ENCODE results near the gene TSFM. TPM values are rescaled to one million over a fixed set of nuclear protein-coding genes. Genes with fewer than 3 reads are reported as not detected.
A peak's percentile ranks its signal among the peaks of the same experiment; 100 is the strongest.

Gene TSFM
- total and polyA plus RNA-seq, 11 donors: 37.6 to 80.8 (median 45.4) TPM

DNA sequence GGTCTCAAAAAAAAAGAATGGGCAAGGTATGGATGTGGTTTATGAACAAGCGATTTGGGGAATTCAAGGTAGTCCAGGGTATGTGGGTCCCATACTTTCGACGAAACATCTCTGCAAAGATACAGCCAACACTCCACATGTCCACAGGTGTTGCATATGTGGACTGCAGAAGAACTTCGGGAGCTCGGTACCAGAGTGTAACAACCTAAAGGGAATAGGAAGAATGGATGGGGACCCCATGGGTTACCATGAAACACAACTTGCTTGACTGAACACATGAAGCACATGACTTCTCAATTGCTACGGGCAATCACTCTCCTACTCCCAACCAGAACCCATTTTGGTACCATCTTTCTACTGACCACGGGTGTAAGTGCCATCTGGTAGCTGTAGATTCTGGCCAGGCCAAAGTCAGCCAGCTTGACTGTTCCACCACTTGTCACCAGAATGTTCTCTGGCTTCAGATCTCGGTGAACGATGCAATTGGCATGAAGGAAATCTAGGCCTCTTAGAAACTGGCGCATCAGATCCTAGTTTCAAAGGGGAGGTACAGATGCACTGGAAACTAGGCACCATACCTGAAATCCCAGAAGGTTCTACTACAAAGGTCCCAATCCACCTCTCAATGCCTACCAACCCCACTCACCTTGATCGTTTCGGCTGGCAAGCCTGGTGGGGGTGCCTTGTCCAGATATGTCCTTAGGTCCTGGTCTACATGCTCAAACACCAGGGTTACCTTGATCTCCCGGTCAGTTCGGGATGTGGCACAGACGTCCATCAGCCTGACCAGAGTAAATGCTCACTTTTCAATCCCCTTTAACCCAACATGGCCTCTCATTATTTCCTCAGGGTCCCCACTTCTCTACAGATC, 31.8 kb upstream of the TSFM start:
- peaks cover 0 to 50% (median 46%) of the 10 kb centered on the region in 9 donors for H3K36me3 ChIP-seq
- intact Hi-C loops (cut with DNase I): loop anchor here in 1 of 10 donors (5.0 kb wide), 1 partner anchor 58 kb away; the partner anchor contains the start of gene OS9
- H3K27me3 ChIP-seq: no peaks in the 10 kb centered on the region
- no peak for TF ChIP-seq POLR2A (IDR thresholded peaks at IDR 0.05)
- TF ChIP-seq, protein P1, sequence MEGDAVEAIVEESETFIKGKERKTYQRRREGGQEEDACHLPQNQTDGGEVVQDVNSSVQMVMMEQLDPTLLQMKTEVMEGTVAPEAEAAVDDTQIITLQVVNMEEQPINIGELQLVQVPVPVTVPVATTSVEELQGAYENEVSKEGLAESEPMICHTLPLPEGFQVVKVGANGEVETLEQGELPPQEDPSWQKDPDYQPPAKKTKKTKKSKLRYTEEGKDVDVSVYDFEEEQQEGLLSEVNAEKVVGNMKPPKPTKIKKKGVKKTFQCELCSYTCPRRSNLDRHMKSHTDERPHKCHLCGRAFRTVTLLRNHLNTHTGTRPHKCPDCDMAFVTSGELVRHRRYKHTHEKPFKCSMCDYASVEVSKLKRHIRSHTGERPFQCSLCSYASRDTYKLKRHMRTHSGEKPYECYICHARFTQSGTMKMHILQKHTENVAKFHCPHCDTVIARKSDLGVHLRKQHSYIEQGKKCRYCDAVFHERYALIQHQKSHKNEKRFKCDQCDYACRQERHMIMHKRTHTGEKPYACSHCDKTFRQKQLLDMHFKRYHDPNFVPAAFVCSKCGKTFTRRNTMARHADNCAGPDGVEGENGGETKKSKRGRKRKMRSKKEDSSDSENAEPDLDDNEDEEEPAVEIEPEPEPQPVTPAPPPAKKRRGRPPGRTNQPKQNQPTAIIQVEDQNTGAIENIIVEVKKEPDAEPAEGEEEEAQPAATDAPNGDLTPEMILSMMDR (IDR thresholded peaks at IDR 0.05): no peak
- H3K9me3 ChIP-seq: no peaks in the 10 kb centered on the region
- peaks cover 0 to 44% (median 29%) of the 10 kb centered on the region in 12 donors for H3K4me1 ChIP-seq
- H3K4me3 ChIP-seq: peak overlapping the region in 11 of 12 donors; percentile 62 to 89 (median 76)
- H3K27ac ChIP-seq: peak overlapping the region in 10 of 12 donors; percentile 79 to 96 (median 91)
- ATAC-seq (no peak), DNase-seq (no peak)
- 83 to 88% (median 87%) methylated on average over 13 to 15 of the region's 15 CpGs for WGBS, 4 donors

DNA sequence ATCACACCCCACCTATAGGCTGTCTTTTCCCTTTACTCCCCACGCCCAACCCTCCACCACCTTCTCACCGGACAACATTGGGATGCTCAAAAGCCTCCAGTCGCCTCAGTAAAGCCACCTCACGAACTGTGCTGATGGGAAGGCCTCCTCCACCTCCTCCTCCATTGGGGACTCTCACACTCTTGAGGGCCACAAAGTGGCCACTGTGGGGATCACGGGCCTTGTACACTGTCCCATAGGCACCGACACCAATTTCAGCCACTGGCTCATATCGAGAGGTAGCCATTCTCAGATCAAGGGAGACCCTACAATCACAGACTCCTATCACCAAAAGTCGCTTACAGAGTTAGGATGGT, 31.2 kb upstream of the TSFM start:
- Histone ChIP-seq H3K4me3 (peak overlapping the region; percentile 43 to 89 (median 72)), H3K27me3 (no peaks in the 10 kb centered on the region), H3K27ac (peak overlapping the region; percentile 71 to 96 (median 91)), H3K4me1 (peaks cover 0 to 46% (median 30%) of the 10 kb centered on the region in 12 donors), H3K36me3 (peaks cover 0 to 47% (median 45%) of the 10 kb centered on the region in 9 donors), H3K9me3 (no peaks in the 10 kb centered on the region)
- DNase-seq: no peak
- peak in 2 of 4 donors; percentile 0 for ATAC-seq
- 11 to 16% (median 13%) methylated on average over 8 of the region's 8 CpGs for WGBS, 4 donors
- TF ChIP-seq, protein P1 (IDR thresholded peaks at IDR 0.05): no peak
- TF ChIP-seq POLR2A (IDR thresholded peaks at IDR 0.05): no peak
- intact Hi-C loops (cut with DNase I): loop anchor here in 1 of 10 donors (5.0 kb wide), 1 partner anchor 59 kb away; the partner anchor contains the start of gene OS9

DNA sequence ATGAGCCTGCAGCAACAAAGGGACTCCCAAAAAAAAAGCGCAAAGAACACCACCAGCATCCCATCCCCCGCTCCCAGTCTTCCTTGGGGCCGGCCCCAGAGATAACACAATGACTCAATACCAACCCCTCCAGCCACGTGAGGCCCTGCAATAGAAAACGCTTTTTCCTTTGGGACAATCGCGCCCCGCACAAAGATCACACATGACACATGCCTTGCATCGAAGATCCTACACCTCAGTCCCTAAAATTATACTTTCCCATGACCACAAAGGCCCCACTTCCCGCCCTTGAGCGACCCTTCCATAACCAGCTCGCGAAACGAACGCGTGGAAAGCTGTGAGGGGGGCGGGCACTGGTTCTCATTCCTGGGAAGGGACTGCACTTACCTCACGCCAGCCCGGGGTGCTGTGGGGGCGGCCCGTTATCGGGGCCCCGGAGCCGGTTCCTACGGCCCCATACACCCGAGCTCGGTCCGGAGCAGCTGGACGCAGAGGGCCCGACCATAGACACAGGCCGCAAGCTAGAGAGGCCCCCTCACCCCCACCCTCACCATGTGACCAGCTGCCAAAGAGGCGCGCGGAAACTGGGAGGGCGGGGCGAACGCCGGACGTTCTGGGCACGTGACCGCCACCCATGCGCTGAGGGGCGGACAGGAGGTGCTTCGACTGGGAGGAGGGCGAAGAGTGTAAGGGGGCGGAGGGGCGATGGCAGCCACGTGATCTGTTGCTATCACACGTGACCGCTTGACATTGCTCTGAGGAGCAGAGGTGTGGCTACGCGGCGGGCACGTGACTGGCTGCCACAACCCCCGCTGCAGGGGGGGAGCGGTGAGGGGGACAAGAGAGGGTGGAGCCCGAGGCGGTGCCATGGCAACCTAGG, 30.6 kb upstream of the TSFM start, which contains the start of gene CDK4:
TSS of gene CDK4 (minus strand) at position 523 of the 880 bp plus-strand sequence. CDS start 593 bp downstream, outside the sequence.
- Histone ChIP-seq H3K9me3 (no peaks in the 10 kb centered on the region), H3K27me3 (no peaks in the 10 kb centered on the region), H3K27ac (peak within 1 kb of the TSS; percentile 71 to 96 (median 91)), H3K4me3 (peak within 1 kb of the TSS; percentile 43 to 89 (median 72)), H3K36me3 (peaks cover 0 to 40% (median 38%) of the 10 kb centered on the region in 9 donors), H3K4me1 (peaks cover 0 to 52% (median 33%) of the 10 kb centered on the region in 12 donors)
- TF ChIP-seq POLR2A (IDR thresholded peaks at IDR 0.05): peak in 1 of 2 donors; percentile 69
- TF ChIP-seq, protein P1 (IDR thresholded peaks at IDR 0.05): no peak
- DNase-seq (peak; percentile 99 to 100 (median 99)), ATAC-seq (peak; percentile 89 to 95 (median 92))
- 0% methylated on average over 20 to 58 of the region's 58 CpGs for WGBS, 4 donors
- intact Hi-C loops (cut with DNase I): loop anchor here in 2 of 10 donors (1.0 to 5.0 kb wide), 2 partner anchors 20 to 60 kb away; partner anchors contain the start of genes EEF1AKMT3 (in 1 of the 2), METTL1 (in 1 of the 2) and OS9 (in 1 of the 2)
